ENCODE data around the gene KRTAP2-4.

DNA sequence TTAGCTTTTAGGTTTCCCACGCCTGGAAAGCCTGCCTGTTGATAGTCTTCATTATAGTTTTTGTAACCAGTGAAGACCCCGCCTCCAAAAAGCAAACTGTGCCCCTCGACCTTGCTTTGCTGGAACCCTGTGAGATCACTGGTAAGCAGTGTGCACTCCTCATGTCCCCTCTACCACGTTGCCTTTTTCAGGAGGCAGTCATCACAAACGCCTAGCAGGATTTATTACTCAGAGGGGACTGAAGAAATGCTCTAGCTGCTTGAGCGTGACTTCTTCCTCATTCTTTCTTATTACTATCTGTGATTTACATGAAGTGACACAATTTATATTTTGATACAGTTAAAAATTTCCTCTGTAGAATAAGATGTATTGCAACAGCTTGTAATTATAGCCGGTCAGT, 50.2 kb downstream of the KRTAP2-4 start:
- TF ChIP-seq EZH2 (IDR thresholded peaks at IDR 0.05; ENCODE audit: insufficient read depth, poor library complexity, severe bottlenecking) (no peak), EZH2phosphoT487 (IDR thresholded peaks at IDR 0.05; ENCODE audit: insufficient read depth, low read depth) (no peak)
